ENCODE measurements around the gene TARM1. TPM values are rescaled to one million over a fixed set of nuclear protein-coding genes. Genes with fewer than 3 reads are reported as not detected.

Gene TARM1
- polyA plus RNA-seq, 1 donor from 2014 or later: not detected

GRCh38 chr19:54035215-54036178, 45.7 kb downstream of the TARM1 start:
- Histone ChIP-seq H3K9me2 (ENCODE audit: insufficient read depth, low read length) (no peaks in the 10 kb centered on the region), H3K4me2 (ENCODE audit: low read length) (no peak overlapping the region), H3K36me3 (ENCODE audit: insufficient read depth, low read length) (no peaks in the 10 kb centered on the region), H4K20me1 (ENCODE audit: insufficient read depth) (no peaks in the 10 kb centered on the region), H2AFZ (ENCODE audit: low read depth, low read length) (no peak overlapping the region), H3K4me3 (ENCODE audit: low read length) (no peak overlapping the region), H3K9ac (ENCODE audit: low read length) (no peak overlapping the region), H3K79me2 (replicated peaks; ENCODE audit: insufficient read depth, low read length) (no peaks in the 10 kb centered on the region), H3K9me3 (ENCODE audit: low read length) (no peaks in the 10 kb centered on the region), H3K27ac (ENCODE audit: low read length) (no peak overlapping the region), H3K27me3 (ENCODE audit: insufficient read depth, low read depth, low read length) (no peaks in the 10 kb centered on the region), H3F3A (ENCODE audit: insufficient read depth, low read length, poor library complexity, severe bottlenecking) (no peaks in the 10 kb centered on the region)
- no peak for TF ChIP-seq EZH2 (IDR thresholded peaks at IDR 0.05; ENCODE audit: borderline replicate concordance, insufficient read depth, low read length, poor library complexity, severe bottlenecking)
- no peak for TF ChIP-seq REST (IDR thresholded peaks at IDR 0.05; ENCODE audit: borderline replicate concordance)
- no peak for TF ChIP-seq RAD21 (conservative IDR thresholded peaks at IDR 0.05)
- TF ChIP-seq, protein P1, sequence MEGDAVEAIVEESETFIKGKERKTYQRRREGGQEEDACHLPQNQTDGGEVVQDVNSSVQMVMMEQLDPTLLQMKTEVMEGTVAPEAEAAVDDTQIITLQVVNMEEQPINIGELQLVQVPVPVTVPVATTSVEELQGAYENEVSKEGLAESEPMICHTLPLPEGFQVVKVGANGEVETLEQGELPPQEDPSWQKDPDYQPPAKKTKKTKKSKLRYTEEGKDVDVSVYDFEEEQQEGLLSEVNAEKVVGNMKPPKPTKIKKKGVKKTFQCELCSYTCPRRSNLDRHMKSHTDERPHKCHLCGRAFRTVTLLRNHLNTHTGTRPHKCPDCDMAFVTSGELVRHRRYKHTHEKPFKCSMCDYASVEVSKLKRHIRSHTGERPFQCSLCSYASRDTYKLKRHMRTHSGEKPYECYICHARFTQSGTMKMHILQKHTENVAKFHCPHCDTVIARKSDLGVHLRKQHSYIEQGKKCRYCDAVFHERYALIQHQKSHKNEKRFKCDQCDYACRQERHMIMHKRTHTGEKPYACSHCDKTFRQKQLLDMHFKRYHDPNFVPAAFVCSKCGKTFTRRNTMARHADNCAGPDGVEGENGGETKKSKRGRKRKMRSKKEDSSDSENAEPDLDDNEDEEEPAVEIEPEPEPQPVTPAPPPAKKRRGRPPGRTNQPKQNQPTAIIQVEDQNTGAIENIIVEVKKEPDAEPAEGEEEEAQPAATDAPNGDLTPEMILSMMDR (IDR thresholded peaks at IDR 0.05; ENCODE audit: poor library complexity, severe bottlenecking): no peak
- TF ChIP-seq EP300 (conservative IDR thresholded peaks at IDR 0.05; ENCODE audit: poor library complexity, severe bottlenecking): no peak
- no peak for TF ChIP-seq POLR2AphosphoS5 (IDR thresholded peaks at IDR 0.05)
- no peak for TF ChIP-seq TAF1 (IDR thresholded peaks at IDR 0.05; ENCODE audit: low read depth)
- no peak for TF ChIP-seq MXI1 (conservative IDR thresholded peaks at IDR 0.05; ENCODE audit: poor library complexity, severe bottlenecking)
- no peak for TF ChIP-seq SMC3 (conservative IDR thresholded peaks at IDR 0.05; ENCODE audit: poor library complexity)

- H3K36me3 ChIP-seq (ENCODE audit: insufficient read depth, low read length): no peaks in the 10 kb centered on the region
- TF ChIP-seq TAF1 (IDR thresholded peaks at IDR 0.05; ENCODE audit: low read depth) (no peak), EZH2 (IDR thresholded peaks at IDR 0.05; ENCODE audit: borderline replicate concordance, insufficient read depth, low read length, poor library complexity, severe bottlenecking) (no peak), RAD21 (conservative IDR thresholded peaks at IDR 0.05) (no peak), EP300 (conservative IDR thresholded peaks at IDR 0.05; ENCODE audit: poor library complexity, severe bottlenecking) (no peak), REST (IDR thresholded peaks at IDR 0.05; ENCODE audit: borderline replicate concordance) (no peak), POLR2AphosphoS5 (IDR thresholded peaks at IDR 0.05) (no peak), SMC3 (conservative IDR thresholded peaks at IDR 0.05; ENCODE audit: poor library complexity) (peak; percentile 30), MXI1 (conservative IDR thresholded peaks at IDR 0.05; ENCODE audit: poor library complexity, severe bottlenecking) (no peak)
- TF ChIP-seq, protein P1 (IDR thresholded peaks at IDR 0.05; ENCODE audit: poor library complexity, severe bottlenecking): peak; percentile 35
- no peaks in the 10 kb centered on the region for H4K20me1 ChIP-seq (ENCODE audit: insufficient read depth)
These were observed 50.1 kb downstream of the TARM1 start for GRCh38 chr19:54030895-54031586.

More at GRCh38 chr19:54030895-54031586, 50.1 kb downstream of the TARM1 start:
- H3K9me2 ChIP-seq (ENCODE audit: insufficient read depth, low read length): no peaks in the 10 kb centered on the region
- H2AFZ ChIP-seq (ENCODE audit: low read depth, low read length): no peak overlapping the region
- H3K4me3 ChIP-seq (ENCODE audit: low read length): no peak overlapping the region
- H3K4me2 ChIP-seq (ENCODE audit: low read length): no peak overlapping the region
- no peaks in the 10 kb centered on the region for H3F3A ChIP-seq (ENCODE audit: insufficient read depth, low read length, poor library complexity, severe bottlenecking)
- no peaks in the 10 kb centered on the region for H3K9me3 ChIP-seq (ENCODE audit: low read length)
- H3K27me3 ChIP-seq (ENCODE audit: insufficient read depth, low read depth, low read length): no peaks in the 10 kb centered on the region
- H3K79me2 ChIP-seq (replicated peaks; ENCODE audit: insufficient read depth, low read length): no peaks in the 10 kb centered on the region
- H3K9ac ChIP-seq (ENCODE audit: low read length): no peak overlapping the region
- no peak overlapping the region for H3K27ac ChIP-seq (ENCODE audit: low read length)
